ENCODE results near the gene PMCH.

DNA sequence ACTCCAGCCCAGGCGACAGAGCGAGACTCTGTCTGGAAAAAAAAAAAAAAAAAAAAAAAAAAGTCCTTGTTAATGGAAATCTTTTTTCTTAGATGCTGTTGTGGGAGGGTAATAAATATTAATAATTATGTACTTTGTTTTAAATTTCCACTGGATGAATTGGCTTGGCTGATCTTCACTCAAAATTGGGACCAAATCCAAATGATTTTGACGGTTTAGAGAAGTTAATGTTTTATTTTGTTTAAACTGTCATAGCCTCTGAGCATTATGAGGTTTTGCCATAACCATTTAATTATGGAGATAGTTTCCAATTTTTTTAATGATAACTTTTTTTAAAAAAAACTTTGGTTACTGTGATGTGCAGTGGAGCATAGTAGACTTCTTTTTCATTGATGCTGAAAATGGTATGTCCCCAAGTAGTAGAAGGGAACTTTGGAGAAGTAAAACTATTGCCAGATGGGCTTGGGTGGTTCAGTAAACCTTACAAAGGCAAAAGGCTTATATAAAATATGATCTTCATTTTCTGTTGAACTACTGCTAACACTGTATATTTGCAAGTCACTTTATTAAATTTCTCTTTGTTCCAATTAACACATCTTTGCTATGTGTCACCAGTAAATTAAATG is 3.9 kb upstream of the PMCH start:
- TF ChIP-seq, protein P1, sequence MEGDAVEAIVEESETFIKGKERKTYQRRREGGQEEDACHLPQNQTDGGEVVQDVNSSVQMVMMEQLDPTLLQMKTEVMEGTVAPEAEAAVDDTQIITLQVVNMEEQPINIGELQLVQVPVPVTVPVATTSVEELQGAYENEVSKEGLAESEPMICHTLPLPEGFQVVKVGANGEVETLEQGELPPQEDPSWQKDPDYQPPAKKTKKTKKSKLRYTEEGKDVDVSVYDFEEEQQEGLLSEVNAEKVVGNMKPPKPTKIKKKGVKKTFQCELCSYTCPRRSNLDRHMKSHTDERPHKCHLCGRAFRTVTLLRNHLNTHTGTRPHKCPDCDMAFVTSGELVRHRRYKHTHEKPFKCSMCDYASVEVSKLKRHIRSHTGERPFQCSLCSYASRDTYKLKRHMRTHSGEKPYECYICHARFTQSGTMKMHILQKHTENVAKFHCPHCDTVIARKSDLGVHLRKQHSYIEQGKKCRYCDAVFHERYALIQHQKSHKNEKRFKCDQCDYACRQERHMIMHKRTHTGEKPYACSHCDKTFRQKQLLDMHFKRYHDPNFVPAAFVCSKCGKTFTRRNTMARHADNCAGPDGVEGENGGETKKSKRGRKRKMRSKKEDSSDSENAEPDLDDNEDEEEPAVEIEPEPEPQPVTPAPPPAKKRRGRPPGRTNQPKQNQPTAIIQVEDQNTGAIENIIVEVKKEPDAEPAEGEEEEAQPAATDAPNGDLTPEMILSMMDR (IDR thresholded peaks at IDR 0.05) = no peak
- TF ChIP-seq ZFX (IDR thresholded peaks at IDR 0.05; ENCODE audit: borderline replicate concordance) = no peak
